Mesothelial cell of epicardium (in vitro differentiated cells): ENCODE results near the gene LONP1. TPM values are rescaled to one million over a fixed set of nuclear protein-coding genes. Genes with fewer than 3 reads are reported as not detected.
A peak's percentile ranks its signal among the peaks of the same experiment; 100 is the strongest.

Experiments used
- DNase-seq, 2 experiments: peaks; one replicate each; pipeline ENCODE4 v3.0.0; 2021; ENCODE audit warnings: low spot score in 2 of 2; ENCODE audit not compliant: unreplicated experiment in 2 of 2
- H3K27ac Mint-ChIP-seq: 2 replicates; pipeline ENCODE4 v1.8.0; 2021; ENCODE audit warnings: mixed read lengths
- H3K27me3 Mint-ChIP-seq: 2 replicates; pipeline ENCODE4 v1.8.0; 2021; ENCODE audit warnings: low read depth, mixed read lengths
- H3K36me3 Mint-ChIP-seq: 2 replicates; pipeline ENCODE4 v1.8.0; 2021; ENCODE audit warnings: mixed read lengths
- H3K4me1 Mint-ChIP-seq: 2 replicates; pipeline ENCODE4 v1.8.0; 2021; ENCODE audit warnings: mixed read lengths
- H3K4me3 Mint-ChIP-seq: 2 replicates; pipeline ENCODE4 v1.8.0; 2021; ENCODE audit warnings: mild to moderate bottlenecking, moderate library complexity, mixed read lengths
- H3K9me3 Mint-ChIP-seq: 2 replicates; pipeline ENCODE4 v1.8.0; 2021; ENCODE audit warnings: mixed read lengths
- CTCF ChIP-seq: fragments of 200-600 bp; sonication (generic); IDR thresholded peaks from one replicate; pipeline ENCODE4 v1.5.0; 2021; ENCODE audit warnings: antibody characterized with exemption; ENCODE audit not compliant: unreplicated experiment
- total RNA-seq: library from RNA; stranded (reverse); gene quantifications from 3 replicates; pipeline ENCODE4 v1.2.1, GENCODE V29; 2021

Gene LONP1
- 63.4 to 69.8 TPM (median 69.6 TPM) in 3 replicates for total RNA-seq

- Mint-ChIP-seq H3K9me3 (no peaks in the 10 kb centered on the region), H3K27me3 (peaks cover 3% of the 10 kb centered on the region), H3K27ac (peak within 1 kb of the TSS; percentile 98), H3K4me1 (peaks cover 15% of the 10 kb centered on the region), H3K36me3 (peaks cover 5% of the 10 kb centered on the region), H3K4me3 (peak within 1 kb of the TSS; percentile 88)
- peak; percentile 98 for DNase-seq
- peak; percentile 77 for TF ChIP-seq CTCF
These were observed at the start of gene LONP1, which contains the start of gene CATSPERD for GRCh38 chr19:5719961-5720790. Gene LONP1 (minus strand): TSS chr19:5720146. CDS start chr19:5720132, 14 bp downstream. Gene CATSPERD (plus strand): TSS chr19:5720637. CDS start chr19:5720738, 101 bp downstream.

GRCh38 chr19:5767949-5768348 lies 48.0 kb upstream of the LONP1 start:
- no peak for TF ChIP-seq CTCF
- DNase-seq, result no peak
- Mint-ChIP-seq H3K27me3 (no peaks in the 10 kb centered on the region), H3K9me3 (no peaks in the 10 kb centered on the region), H3K4me3 (no peak overlapping the region), H3K36me3 (no peaks in the 10 kb centered on the region), H3K27ac (no peak overlapping the region), H3K4me1 (no peaks in the 10 kb centered on the region)

GRCh38 chr19:5765220-5765619 lies 45.3 kb upstream of the LONP1 start:
- no peak for TF ChIP-seq CTCF
- H3K36me3 Mint-ChIP-seq, result no peaks in the 10 kb centered on the region
- no peak for DNase-seq
- H3K27ac Mint-ChIP-seq, result no peak overlapping the region
- H3K4me1 Mint-ChIP-seq, result no peaks in the 10 kb centered on the region
- no peak overlapping the region for H3K4me3 Mint-ChIP-seq
- no peaks in the 10 kb centered on the region for H3K27me3 Mint-ChIP-seq
- no peaks in the 10 kb centered on the region for H3K9me3 Mint-ChIP-seq

GRCh38 chr19:5762608-5763217 lies 42.8 kb upstream of the LONP1 start:
- no peak for DNase-seq
- Mint-ChIP-seq H3K36me3 (no peaks in the 10 kb centered on the region), H3K9me3 (no peaks in the 10 kb centered on the region), H3K4me3 (no peak overlapping the region), H3K4me1 (no peaks in the 10 kb centered on the region), H3K27ac (no peak overlapping the region), H3K27me3 (peaks cover 2% of the 10 kb centered on the region)
- TF ChIP-seq CTCF, result no peak

- no peak overlapping the region for H3K27ac Mint-ChIP-seq
- peaks cover 7% of the 10 kb centered on the region for H3K27me3 Mint-ChIP-seq
- no peak overlapping the region for H3K4me3 Mint-ChIP-seq
These were observed 33.8 kb upstream of the LONP1 start for GRCh38 chr19:5753743-5754142.

More at GRCh38 chr19:5753743-5754142, 33.8 kb upstream of the LONP1 start:
- Mint-ChIP-seq H3K9me3 (no peaks in the 10 kb centered on the region), H3K36me3 (no peaks in the 10 kb centered on the region), H3K4me1 (peaks cover 2% of the 10 kb centered on the region)
- no peak for TF ChIP-seq CTCF
- DNase-seq, result no peak
